Endodermal cell (in vitro differentiated cells): ENCODE measurements around the gene LAMA1. TPM values are rescaled to one million over a fixed set of nuclear protein-coding genes. Genes with fewer than 3 reads are reported as not detected.

Experiments used
- DNase-seq: peaks from one replicate; pipeline ENCODE4 v3.0.0-alpha.2; 2017
- H3K27ac ChIP-seq: 2 replicates; pipeline ENCODE4 v1.5.1; 2013; ENCODE audit warnings: mild to moderate bottlenecking, low read depth, low read length, moderate library complexity
- H3K27me3 ChIP-seq: 2 replicates; pipeline ENCODE4 v1.6.1; 2013; ENCODE audit warnings: mild to moderate bottlenecking, low read length, moderate library complexity; ENCODE audit not compliant: insufficient read depth, control insufficient read depth, poor library complexity, severe bottlenecking
- H3K36me3 ChIP-seq: 2 replicates; pipeline ENCODE4 v1.7.0; 2013; ENCODE audit warnings: mild to moderate bottlenecking, low read length, moderate library complexity; ENCODE audit not compliant: control insufficient read depth, insufficient read depth
- H3K4me1 ChIP-seq: one replicate; pipeline ENCODE4 v1.7.0; 2013; ENCODE audit warnings: low read length; ENCODE audit not compliant: control insufficient read depth, insufficient read depth
- H3K4me3 ChIP-seq: 2 replicates; pipeline ENCODE4 v1.5.1; 2013; ENCODE audit warnings: mild to moderate bottlenecking, low read length, moderate library complexity
- H3K9ac ChIP-seq: 2 replicates; pipeline ENCODE4 v1.6.1; 2013; ENCODE audit warnings: mild to moderate bottlenecking, low read length, moderate library complexity; ENCODE audit not compliant: poor library complexity, severe bottlenecking; ENCODE audit errors: extremely low read depth
- H3K9me3 ChIP-seq: 2 replicates; pipeline ENCODE4 v1.6.1; 2013; ENCODE audit warnings: mild to moderate bottlenecking, low read length, moderate library complexity; ENCODE audit not compliant: control insufficient read depth
- H3K27ac Mint-ChIP-seq: 2 replicates; pipeline ENCODE4 v1.8.0; 2020; ENCODE audit warnings: mixed read lengths
- H3K27me3 Mint-ChIP-seq: 2 replicates; pipeline ENCODE4 v1.8.0; 2021; ENCODE audit warnings: mild to moderate bottlenecking, mixed read lengths; ENCODE audit not compliant: insufficient read depth
- H3K36me3 Mint-ChIP-seq: 2 replicates; pipeline ENCODE4 v1.8.0; 2020; ENCODE audit warnings: low read depth, mixed read lengths
- H3K4me1 Mint-ChIP-seq: 2 replicates; pipeline ENCODE4 v1.8.0; 2020; ENCODE audit warnings: mixed read lengths
- H3K4me3 Mint-ChIP-seq: 2 replicates; pipeline ENCODE4 v1.8.0; 2020; ENCODE audit warnings: mild to moderate bottlenecking, moderate library complexity, mixed read lengths
- H3K9me3 Mint-ChIP-seq: 2 replicates; pipeline ENCODE4 v1.8.0; 2020; ENCODE audit warnings: mild to moderate bottlenecking, mixed read lengths
- CTCF ChIP-seq: fragments of 200-600 bp; sonication (generic); conservative IDR thresholded peaks from 2 replicates; pipeline ENCODE4 v1.5.0; 2021; ENCODE audit warnings: antibody characterized with exemption, mild to moderate bottlenecking
- WGBS, 2 experiments: methylation state at CpG; one replicate each; pipeline versions ENCODE4 v1.1.5 to v1.1.7; 2013; ENCODE audit warnings: missing lambda C conversion rate in 2 of 2, mixed read lengths in 1 of 2; ENCODE audit not compliant: insufficient coverage in 1 of 2, insufficient read length in 1 of 2; 5-methylcytosine and 5-hydroxymethylcytosine counted together
- total RNA-seq, 2 donors: library from RNA; stranded (reverse); fragmentation: NEBNext Ultra II Directional in 1 of 2; extraction: Animal tissue kit (Norgen Biotek cat#: 25700) in 1 of 2; gene quantifications; 2 replicates in 1 of 2; 3 replicates in 1 of 2; pipeline ENCODE4 v1.2.1, GENCODE V29; 2021

Gene LAMA1
- total RNA-seq, 2 donors from 2014 or later = 198 to 316 TPM

- H3K9me3 ChIP-seq = peaks cover 20% of the 10 kb centered on the region
- H3K4me3 Mint-ChIP-seq = no peak overlapping the region
- H3K4me1 Mint-ChIP-seq = no peaks in the 10 kb centered on the region
- H3K9me3 Mint-ChIP-seq = peaks cover 9% of the 10 kb centered on the region
- no peaks in the 10 kb centered on the region for H3K27me3 Mint-ChIP-seq
- no peak overlapping the region for H3K27ac Mint-ChIP-seq
- H3K4me3 ChIP-seq = no peak overlapping the region
- no peak for TF ChIP-seq CTCF
- 93 to 100% methylated on average over 2 of the region's 2 CpGs for WGBS, 2 experiments
- H3K36me3 Mint-ChIP-seq = peaks cover 95% of the 10 kb centered on the region
- no peaks in the 10 kb centered on the region for H3K27me3 ChIP-seq
- H3K27ac ChIP-seq = no peak overlapping the region
- no peaks in the 10 kb centered on the region for H3K4me1 ChIP-seq
- H3K9ac ChIP-seq = no peak overlapping the region
- H3K36me3 ChIP-seq = peaks cover 98% of the 10 kb centered on the region
- DNase-seq = no peak
Observed at GRCh38 chr18:6960656-6961055, 156.9 kb downstream of the LAMA1 start.

GRCh38 chr18:6960124-6960523, 157.5 kb downstream of the LAMA1 start:
- H3K4me1 ChIP-seq = no peaks in the 10 kb centered on the region
- Mint-ChIP-seq H3K27ac (no peak overlapping the region), H3K9me3 (peaks cover 9% of the 10 kb centered on the region), H3K4me3 (no peak overlapping the region), H3K36me3 (peaks cover 95% of the 10 kb centered on the region), H3K27me3 (no peaks in the 10 kb centered on the region), H3K4me1 (no peaks in the 10 kb centered on the region)
- H3K27ac ChIP-seq = no peak overlapping the region
- H3K4me3 ChIP-seq = no peak overlapping the region
- 93% methylated on average over 1 of the region's 1 CpG; no CpG with 5 or more reads in 1 of the 2 experiments for WGBS, 2 experiments
- H3K9me3 ChIP-seq = peaks cover 20% of the 10 kb centered on the region
- no peak for DNase-seq
- peaks cover 98% of the 10 kb centered on the region for H3K36me3 ChIP-seq
- H3K27me3 ChIP-seq = no peaks in the 10 kb centered on the region
- H3K9ac ChIP-seq = no peak overlapping the region
- no peak for TF ChIP-seq CTCF

GRCh38 chr18:6959110-6959509, 158.5 kb downstream of the LAMA1 start:
- WGBS, 2 experiments = 95 to 96% methylated on average over 8 to 12 of the region's 12 CpGs
- Histone ChIP-seq H3K4me3 (no peak overlapping the region), H3K9me3 (peaks cover 20% of the 10 kb centered on the region), H3K9ac (no peak overlapping the region), H3K4me1 (no peaks in the 10 kb centered on the region), H3K27me3 (no peaks in the 10 kb centered on the region), H3K27ac (no peak overlapping the region), H3K36me3 (peaks cover 95% of the 10 kb centered on the region)
- Mint-ChIP-seq H3K9me3 (peaks cover 9% of the 10 kb centered on the region), H3K36me3 (peaks cover 95% of the 10 kb centered on the region), H3K27ac (no peak overlapping the region), H3K4me3 (no peak overlapping the region), H3K27me3 (no peaks in the 10 kb centered on the region), H3K4me1 (no peaks in the 10 kb centered on the region)
- no peak for DNase-seq
- TF ChIP-seq CTCF = no peak
